ENCODE measurements around the gene PTER.
A peak's percentile ranks its signal among the peaks of the same experiment; 100 is the strongest.

The PTER gene, protein sequence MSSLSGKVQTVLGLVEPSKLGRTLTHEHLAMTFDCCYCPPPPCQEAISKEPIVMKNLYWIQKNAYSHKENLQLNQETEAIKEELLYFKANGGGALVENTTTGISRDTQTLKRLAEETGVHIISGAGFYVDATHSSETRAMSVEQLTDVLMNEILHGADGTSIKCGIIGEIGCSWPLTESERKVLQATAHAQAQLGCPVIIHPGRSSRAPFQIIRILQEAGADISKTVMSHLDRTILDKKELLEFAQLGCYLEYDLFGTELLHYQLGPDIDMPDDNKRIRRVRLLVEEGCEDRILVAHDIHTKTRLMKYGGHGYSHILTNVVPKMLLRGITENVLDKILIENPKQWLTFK

DNA sequence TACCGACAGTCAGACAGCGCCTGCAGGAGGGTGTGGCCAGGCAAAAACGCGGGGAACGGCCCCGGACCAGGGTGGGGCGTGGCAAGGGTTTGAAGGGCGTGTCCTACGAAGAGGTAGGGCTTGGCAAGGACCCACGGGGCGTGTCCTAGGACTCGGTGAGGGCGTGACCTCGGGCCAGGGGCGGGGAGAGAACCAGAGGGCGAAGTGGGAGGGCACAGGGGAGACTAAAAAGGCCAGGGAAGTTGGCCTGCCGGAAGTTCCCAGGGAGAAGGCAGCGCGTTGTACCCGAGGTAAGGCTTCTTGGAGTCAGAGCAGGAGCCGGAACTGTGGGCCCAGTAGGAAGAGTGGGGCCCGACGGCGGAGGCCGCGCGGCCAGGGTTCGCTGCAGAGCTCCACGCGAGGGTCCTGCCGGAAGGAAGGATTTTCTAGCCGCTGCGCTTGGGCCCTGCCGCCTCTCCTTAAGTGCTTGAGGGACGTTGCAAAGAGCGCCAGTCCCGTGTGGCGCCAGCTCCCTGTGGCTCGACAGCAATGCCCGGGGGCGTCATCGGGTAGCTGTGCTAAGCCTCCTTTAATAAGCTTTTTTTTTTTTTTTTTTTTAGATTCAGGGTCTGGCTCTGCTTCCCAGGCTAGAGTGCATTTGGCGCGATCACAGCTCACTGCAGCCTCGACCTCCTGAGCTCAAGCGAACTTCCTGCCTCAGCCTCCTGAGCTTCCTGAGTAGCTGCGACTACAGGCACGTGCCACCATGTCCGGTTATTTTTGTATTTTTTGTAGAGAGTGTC, at the start of gene PTER:
PTER (plus strand) TSS at position 253 of the 782 bp plus-strand sequence. CDS start 47,375 bp downstream, outside the sequence.
- DNase-seq: peak; percentile 99

DNA sequence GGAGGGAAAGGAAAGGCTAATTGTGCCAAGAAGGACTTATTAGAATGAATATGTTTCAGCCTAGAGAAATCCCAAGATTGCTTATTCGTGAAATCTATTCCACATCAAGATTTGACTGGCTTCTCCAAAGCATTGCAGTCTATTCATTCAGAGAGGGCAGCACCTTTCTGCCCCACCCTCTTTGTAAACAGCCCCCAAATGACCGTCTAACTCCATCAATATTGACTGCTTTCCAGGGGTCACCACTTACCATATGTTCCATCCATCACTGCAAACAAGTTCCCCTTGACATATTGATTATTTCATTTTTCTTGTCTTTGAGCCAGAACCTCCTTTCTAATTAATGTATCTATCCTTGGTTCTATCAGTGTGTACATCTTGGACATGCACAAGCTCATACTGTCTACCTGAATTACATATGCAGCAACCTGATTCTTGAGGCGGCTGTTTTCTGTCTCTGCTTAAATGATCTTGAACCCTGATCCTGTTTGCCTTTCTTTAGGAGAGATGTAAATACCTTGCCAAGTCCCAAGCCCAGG, 44.2 kb upstream of the PTER start:
- no peak for DNase-seq

DNA sequence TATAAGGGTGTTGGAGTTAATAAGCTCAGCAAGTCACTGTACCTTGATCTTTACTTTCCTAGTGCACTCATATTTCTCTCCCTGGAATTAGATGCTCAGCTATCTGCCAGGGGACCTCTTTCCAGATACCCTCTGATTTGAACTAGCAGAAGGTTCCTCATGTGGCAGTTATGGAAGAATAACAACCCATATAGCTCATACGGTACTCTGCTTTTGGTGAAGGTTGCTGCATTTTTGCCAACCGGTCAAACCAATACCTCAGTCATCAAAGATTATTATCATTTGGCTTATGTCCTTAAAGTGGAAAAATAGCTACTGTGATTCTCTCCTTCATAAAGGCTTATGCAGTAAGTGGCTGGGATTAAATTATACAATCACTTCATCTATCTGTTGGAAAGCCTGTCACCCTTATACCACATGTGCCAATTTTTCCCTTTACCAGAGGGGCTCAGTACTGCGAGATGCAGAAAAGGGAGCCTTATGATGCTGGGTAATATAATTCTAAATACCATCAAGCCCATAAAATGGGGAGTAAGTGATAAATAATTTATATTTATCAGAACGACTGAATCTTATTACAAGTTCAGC, 43.4 kb upstream of the PTER start:
- no peak for DNase-seq

DNA sequence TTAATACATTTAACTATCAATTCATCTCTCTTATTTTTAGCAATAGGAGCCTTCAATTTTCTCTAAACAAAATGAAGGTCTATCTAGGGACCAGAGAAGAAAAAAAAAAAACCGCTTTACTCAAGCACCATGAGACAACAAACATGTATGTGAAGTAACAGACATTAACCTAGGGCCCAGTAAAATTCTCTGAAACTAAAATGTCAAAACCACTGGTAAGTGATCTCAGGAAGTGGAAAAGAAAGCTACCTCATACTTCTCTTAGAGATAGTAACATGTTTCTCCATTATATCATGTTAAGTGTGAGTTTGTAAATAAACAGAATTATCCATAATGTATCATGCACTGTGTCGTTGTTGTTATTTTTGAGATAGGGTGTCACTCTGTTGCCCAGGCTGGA, 35.4 kb upstream of the PTER start:
- DNase-seq: no peak

DNA sequence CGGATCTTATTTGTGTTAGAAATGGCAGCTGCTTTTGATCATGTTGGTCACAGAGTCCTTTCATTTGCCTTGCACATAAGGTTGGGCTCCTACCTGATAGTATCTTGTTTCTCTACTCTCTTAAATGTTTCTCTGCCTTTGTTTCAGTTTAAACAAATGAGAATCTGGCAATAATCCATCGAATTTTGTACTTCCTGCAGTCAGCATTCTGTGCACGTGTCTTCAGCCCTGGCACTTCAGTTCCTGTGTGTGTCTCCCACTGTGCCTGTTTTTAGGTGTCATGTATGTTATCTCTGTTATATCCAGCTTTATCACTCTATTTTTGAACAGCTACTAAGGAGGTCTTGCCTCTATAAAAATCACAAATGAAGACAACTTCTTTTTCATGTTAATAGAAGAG, 28.4 kb upstream of the PTER start:
- DNase-seq: no peak

DNA sequence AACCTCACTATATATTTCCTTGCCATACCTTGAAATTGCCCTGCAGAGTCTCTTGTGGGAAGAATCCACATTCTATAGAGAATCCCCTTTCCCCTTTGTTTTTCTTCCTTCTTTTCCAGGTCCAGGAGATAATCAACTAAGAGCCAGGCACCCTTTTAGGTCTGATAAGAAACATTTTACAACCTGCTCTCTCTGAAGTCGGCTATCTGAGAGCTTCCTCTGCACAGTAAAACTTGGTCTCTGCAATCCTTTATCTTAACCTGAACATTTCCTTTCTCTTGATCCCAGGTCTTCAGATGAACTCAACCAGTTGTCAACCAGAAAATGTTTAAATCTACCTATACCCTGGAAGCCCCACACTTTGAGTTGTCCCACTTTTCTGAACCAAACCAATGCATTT, 19.5 kb upstream of the PTER start:
- no peak for DNase-seq

DNA sequence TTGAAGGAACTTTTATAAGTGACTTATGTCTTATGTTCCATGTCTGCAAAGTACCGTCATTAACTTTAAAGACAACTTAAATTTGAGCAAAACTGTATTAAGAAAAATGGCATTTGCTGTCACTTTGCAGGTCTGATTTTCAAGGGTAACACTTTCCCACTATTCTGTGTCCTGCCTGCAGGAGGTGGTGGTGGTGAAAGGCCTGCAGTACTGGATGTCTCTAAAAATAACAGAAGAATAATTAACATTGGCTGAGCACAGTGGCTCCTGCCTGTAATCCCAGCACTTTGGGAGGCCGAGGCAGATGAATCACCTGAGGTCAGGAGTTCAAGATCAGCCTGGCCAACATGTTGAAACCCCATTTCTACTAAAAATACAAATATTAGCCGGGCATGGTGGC, 13.2 kb upstream of the PTER start:
- DNase-seq: no peak

DNA sequence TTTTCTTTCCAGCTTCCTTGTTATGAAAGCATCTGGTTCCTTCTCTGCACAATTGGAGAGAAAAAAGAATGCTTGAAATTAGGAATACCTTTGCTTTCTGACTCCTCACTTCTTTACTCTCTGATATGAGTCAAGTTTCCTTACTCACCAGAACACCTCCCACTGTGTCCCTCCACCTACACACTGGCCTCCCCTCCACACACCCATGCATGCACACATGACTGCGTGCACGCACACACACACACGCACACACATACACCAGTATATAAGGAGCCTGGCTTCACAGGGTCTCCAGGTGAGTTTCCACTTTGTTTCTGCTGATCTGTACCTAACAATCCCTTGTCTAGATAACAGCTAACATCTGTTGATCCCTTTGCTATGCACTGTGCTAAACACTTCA, 11.4 kb upstream of the PTER start:
- DNase-seq: no peak

DNA sequence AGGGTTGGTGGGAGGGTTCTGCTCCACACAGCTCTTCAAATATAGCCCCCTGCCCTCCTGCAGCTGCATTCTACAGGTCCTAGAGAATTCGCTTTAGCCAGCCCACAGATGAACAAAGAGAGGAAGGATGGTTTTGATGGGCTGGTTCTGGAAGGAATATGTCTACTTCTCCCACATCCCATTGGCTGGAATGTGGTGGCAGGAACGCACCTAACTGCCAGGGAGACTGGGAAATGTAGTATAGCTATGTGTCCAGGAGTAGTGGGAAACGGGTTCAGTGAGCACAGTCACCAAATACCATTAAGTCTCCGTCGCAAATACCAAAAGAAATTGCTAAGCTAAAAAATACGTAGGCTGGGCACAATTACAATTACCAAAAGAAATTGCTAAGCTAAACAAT, 7.3 kb upstream of the PTER start:
- no peak for DNase-seq

DNA sequence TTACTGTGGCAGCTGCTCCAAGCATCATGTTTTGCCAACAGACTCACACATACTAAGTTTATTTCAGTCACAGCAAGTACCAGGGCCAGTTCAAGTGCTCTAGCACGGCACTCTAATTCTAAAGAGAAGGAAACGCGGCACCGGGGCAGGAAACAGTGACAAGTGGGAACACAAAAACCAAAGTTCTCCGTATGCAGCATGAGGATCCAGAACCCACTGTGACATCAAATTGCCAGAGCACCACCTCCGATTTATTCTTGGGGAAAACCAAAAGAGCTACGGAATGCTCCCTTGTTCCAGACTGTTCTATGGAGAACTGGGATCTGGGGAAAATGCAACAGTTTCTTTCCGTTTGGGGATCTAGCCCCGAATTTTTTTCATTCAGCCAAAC, 448 bp upstream of the PTER start:
- no peak for DNase-seq

DNA sequence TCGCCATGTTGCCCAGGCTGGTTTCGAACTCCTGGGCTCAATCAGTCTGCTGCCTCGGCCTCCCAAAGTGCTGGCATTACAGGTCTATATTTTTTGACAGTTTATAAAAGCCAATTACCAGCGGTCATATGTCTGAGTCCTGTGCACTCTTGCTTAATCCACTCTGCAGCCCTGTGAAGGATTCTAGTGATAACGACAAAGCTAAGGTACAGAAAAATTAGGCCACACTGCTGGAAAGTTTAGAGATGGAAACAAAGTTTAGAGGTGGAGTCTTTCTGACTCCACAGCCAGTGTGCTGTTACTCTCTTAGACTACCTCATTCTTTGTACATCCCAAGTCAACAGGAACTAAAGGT, 707 bp downstream of the PTER start:
- peak; percentile 36 for DNase-seq

DNA sequence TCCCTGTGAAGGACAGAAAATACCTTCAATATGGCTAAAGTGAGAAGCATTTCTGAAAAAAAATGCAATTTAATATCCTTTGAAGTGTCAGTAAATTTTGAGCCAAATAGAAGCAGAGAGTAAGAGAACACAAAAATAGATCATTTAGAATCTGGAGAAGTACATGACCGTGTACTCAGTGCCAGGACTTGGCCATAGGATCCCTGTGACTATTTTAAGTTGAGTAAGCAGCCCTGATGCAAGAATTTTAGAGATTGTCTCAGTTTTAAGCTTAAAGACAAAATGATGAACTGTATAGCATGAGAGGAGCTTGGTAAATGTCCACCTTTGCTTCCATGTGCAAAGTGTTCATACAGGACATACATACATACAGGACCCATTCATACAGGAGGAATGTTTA, 2.5 kb downstream of the PTER start:
- no peak for DNase-seq

DNA sequence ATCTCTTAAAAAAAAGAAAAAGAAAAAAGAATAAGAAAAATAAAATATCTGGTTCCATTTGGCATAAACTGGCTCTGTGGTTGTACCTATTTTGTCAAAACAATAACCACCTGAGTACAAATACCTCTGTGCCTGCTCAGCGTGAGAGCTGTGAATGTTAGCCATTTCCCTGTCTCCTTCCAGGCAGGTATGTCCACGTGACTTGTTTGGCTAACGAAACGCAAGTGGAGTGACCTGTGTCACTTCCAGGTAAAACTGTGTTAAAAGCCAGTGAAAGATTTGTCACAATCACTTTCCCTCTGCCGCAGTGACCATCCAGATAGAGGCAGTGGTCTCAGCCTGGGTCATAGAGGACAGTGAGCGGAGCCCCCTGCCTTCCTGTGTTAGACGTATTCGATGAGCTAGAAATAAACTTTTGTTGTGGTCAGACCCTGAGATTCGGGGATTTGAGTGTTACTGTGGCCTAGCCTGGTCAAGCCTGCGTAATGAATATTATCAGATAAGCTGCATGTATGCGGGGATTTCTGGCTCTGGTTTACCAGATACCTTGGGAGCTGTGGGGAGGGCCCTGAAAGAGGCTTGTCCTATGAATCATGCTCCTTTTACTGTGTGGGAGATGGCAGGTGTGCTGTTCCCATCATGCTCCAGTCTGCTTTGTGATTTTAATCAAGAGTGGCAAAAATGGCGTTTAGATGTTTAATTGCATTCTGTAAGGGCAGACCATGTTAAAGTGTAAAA, 3.8 kb downstream of the PTER start:
- no peak for DNase-seq

DNA sequence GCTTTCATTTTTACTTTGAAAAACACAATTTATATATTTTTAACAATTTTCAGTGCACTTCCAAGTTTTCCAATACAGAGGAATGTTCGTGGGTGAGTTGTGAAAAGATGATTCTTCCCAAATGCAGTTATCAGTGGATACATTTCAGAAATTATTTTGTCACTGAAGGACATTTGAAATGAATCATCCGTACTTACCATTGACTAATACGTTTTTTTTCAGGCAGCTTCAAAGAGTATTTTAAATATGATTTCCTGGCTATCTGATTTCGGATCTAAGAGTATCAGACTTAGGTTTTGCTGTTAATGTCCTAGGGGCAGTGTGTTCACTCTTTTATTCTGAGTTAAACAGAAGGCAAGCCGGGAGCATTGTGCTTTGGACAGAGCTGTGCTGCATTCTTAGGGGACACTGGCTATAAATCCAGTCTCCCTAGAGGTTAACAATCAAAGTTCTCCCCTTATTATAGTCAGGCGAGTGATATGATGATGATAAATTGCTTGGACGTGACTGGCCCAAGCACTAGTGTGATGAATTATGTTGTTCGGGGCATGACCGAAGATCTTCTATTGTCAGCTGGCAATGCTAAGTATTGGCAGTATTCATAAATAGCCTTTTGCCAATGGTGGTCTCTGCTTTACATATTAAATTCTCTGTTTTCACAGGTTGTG, 4.5 kb downstream of the PTER start:
- DNase-seq: no peak

DNA sequence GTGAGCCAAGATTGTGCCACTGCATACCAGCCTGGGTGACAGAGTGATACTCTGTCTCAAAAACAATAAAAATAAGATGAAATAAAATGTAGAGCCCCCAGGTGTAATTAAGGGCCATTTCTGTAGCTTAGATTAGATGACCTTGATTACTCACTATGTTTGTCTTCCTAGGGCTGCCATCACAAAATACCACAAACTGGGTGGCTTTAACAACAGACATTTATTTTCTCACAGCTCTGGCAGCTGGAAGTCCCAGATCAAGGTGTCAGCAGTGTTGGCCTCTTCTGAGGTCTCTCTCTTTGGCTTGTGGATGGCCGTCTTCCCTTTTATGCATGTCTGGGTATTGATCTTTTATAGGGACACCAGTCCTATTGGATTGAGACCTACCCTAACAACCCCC, 6.1 kb downstream of the PTER start:
- DNase-seq: no peak

DNA sequence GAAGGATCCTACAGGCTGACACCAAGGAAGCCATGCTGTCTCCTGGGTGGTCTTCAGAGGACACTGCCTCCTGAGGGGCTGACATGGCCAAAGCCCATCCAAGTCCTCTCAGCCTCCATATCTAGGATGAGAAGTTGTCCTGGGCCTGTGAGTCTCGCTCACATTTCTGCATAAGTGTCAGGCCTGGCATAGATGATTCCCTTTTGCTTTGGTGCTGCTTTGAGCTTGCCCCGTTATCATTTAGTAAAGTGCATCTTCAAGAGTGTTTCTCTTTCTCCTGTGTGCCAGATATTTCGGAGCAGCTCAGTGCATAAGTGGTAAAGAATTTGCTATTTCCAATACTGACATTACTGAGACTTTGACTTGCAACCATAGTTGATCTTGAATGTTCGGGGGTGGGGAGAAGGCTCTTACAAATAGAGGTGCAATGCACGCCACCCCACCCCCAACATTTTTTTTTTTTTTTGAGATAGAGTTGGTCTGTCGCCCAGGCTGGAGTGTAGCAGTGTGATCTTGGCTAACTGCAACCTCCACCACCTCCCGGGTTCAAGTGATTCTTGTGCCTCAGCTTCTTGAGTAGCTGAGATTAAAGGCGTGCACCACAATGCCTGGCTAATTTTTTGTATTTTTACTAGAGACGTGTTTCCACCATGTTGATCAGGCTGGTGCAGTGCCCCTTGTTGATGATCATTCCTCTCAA, 9.1 kb downstream of the PTER start:
- no peak for DNase-seq

DNA sequence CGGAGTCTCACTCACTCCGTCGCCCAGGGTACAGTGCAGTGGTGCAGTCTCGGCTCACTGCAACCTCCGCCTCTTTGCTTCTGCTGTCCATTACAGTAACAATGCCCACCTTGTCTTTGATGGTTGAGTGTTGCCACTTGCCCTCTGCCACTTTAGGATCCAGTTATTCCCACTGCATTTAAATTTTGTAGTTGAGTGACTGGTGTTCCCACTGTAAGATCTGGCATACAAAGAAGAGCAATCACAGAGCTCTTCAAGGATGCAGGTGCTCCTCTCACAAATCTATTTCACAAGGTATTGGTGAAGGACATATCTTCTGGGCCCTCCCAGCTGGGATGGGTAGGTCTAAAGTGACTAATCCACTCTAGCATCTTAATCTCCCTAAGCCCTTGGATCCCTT, 12.6 kb downstream of the PTER start:
- no peak for DNase-seq

DNA sequence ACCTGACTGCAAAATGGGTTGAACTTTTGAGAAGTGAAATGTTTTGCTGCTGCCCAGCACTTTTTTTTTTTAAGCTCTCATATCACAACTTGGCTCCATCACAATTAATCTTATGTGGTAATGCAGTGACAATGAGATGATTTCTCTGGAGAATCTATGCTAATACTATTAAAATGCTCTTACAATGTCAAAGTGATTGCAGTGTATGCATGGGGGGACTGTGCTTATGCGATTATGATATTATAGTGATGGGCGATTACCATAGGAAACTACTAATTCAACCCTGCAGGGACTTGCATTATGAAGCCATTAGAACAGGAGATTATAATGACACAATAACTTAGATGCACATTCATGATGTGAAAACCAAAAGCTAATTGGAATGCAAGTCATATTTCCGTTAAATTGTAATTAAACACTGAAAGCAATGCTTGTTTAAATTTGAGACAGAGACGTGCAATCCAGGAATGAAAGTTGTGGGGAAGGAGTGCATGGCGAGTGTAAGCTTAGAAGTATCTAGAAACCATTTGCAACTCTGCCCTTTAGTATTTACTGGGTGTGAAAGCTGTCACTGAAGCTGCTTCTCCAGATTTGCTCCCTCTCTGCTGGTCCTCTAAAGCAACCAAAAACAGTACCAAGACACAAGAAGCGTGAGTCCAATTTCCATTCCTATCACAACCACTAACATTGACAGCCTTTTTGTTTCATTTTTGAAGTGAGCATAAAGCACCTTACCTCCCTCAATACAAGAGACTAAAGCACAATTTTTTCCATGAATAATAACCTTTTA, 21.6 kb downstream of the PTER start:
- no peak for DNase-seq

DNA sequence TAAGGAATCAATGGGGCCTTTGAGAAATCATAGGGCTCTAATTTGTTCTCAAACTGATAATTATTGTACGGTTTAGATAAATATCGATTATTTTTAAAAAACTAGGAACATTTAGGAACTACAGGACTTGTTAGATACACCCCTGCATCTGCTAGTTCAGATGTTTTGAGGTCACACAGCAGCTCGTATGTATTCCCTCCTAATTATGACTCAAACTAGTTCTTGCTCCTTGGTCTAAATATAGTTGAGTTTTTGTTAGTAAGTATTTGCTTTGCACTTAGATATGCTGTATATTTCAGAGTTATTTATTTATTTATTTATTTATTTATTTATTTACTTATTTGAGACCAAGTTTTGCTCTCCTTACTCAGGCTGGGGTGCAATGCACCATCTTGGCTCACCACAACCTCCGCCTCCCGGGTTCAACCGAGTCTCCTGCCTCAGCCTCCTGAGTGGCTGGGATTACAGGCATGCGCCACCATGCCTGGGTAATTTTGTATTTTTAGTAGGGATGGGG, 22.7 kb downstream of the PTER start:
- no peak for DNase-seq

DNA sequence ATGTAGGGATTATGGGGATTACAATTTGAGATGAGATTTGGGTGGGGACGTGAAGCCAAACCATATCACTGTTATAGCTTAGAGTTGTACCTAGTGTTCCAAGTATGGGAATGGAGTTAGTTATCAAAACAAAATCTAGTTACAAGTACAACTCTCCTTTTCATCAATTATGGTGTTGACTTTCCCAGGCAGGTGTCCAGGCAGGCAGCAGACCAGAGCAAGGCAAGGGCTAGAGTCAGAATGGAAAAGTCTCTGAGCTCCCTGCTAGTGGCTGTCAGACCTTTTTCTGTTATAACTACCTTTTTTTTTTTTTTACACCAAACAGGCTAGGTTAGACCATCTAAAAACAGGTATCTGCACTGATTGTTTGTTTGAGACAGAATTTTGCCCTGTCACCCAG, 29.2 kb downstream of the PTER start:
- DNase-seq: no peak

DNA sequence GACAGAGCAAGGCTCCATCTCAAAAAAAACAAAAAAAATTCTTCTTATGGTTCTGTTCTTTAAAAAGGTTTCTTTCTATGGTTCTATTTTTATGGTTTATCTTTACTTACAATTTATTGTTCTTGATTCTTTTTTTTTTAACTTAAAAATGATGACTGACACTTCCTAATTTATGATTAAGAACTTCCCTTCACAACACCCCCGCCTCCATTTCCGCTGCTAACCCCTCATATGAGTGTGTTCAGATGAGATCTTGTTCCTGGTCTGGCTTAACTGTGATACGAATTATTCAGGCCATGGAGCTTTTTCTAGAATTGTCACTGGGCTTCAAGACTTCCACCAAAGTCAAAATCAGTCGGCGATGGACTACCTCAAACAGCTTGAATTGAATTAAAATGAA, 33.9 kb downstream of the PTER start:
- peak; percentile 62 for DNase-seq

Measured in hematopoietic multipotent progenitor cell treated with erythropoietin and hydrocortisone succinate and interleukin-3 and kit ligand, for 6 days (in vitro differentiated cells).